MCF 10A (cell line): ENCODE measurements around the gene CPED1. TPM values are rescaled to one million over a fixed set of nuclear protein-coding genes. Genes with fewer than 3 reads are reported as not detected.

ENCODE experiments used
- BruUV-seq: library from RNA; stranded (reverse); fragments of 400-500 nt; replicated peaks from 2 replicates; lab custom pipeline; 2021; lab: Mats Ljungman, UMichigan
- CTCF ChIA-PET: fragments of 300-600 bp; sonication (Branson Sonifier 250); formaldehyde crosslinking; extraction: SDS; loops from one replicate; lab custom pipeline; 2021; ENCODE audit warnings: antibody characterized with exemption, inconsistent platforms; lab: Yijun Ruan, JAX
- POLR2A ChIA-PET: fragments of 300-600, 350-650 bp; sonication (Branson Sonifier 250); formaldehyde crosslinking; extraction: SDS; loops from one replicate; lab custom pipeline; 2020; ENCODE audit warnings: antibody characterized with exemption, inconsistent platforms; lab: Yijun Ruan, JAX
- DNase-seq: peaks from one replicate; pipeline ENCODE4 v3.0.0-alpha.2; 2018; ENCODE audit not compliant: unreplicated experiment
- H3K27ac Mint-ChIP-seq: one replicate; pipeline ENCODE4 v1.8.0; 2022; ENCODE audit warnings: mild to moderate bottlenecking, low read depth, mixed read lengths; ENCODE audit not compliant: unreplicated experiment
- H3K27me3 Mint-ChIP-seq: one replicate; pipeline ENCODE4 v1.8.0; 2022; ENCODE audit warnings: mixed read lengths; ENCODE audit not compliant: insufficient read depth, unreplicated experiment
- H3K36me3 Mint-ChIP-seq: one replicate; pipeline ENCODE4 v1.8.0; 2022; ENCODE audit warnings: mild to moderate bottlenecking, moderate library complexity, mixed read lengths; ENCODE audit not compliant: insufficient read depth, unreplicated experiment
- H3K4me1 Mint-ChIP-seq: one replicate; pipeline ENCODE4 v1.8.0; 2022; ENCODE audit warnings: mixed read lengths; ENCODE audit not compliant: insufficient read depth, unreplicated experiment
- H3K4me3 Mint-ChIP-seq: one replicate; pipeline ENCODE4 v1.8.0; 2022; ENCODE audit warnings: mild to moderate bottlenecking, moderate library complexity, mixed read lengths; ENCODE audit not compliant: unreplicated experiment
- H3K9me3 Mint-ChIP-seq: one replicate; pipeline ENCODE4 v1.8.0; 2022; ENCODE audit warnings: mixed read lengths; ENCODE audit not compliant: unreplicated experiment
- intact Hi-C: fragments of 100-400 bp; cut with micrococcal nuclease; formaldehyde crosslinking; loops from 2 replicates; pipeline ENCODE4 v1.14.1; 2022
- total RNA-seq: library from RNA; stranded (reverse); gene quantifications from 2 replicates; pipeline ENCODE4 v1.2.3, GENCODE V29; 2022
- TF ChIP-seq, protein P1 (sequence below): fragments of 200-600 bp; IDR thresholded peaks from one replicate; pipeline ENCODE4 v1.8.0; 2022; ENCODE audit warnings: antibody characterized with exemption, mild to moderate bottlenecking; ENCODE audit not compliant: unreplicated experiment

CPED1 gene
- total RNA-seq, 1 experiment from 2014 or later: not detected

DNA sequence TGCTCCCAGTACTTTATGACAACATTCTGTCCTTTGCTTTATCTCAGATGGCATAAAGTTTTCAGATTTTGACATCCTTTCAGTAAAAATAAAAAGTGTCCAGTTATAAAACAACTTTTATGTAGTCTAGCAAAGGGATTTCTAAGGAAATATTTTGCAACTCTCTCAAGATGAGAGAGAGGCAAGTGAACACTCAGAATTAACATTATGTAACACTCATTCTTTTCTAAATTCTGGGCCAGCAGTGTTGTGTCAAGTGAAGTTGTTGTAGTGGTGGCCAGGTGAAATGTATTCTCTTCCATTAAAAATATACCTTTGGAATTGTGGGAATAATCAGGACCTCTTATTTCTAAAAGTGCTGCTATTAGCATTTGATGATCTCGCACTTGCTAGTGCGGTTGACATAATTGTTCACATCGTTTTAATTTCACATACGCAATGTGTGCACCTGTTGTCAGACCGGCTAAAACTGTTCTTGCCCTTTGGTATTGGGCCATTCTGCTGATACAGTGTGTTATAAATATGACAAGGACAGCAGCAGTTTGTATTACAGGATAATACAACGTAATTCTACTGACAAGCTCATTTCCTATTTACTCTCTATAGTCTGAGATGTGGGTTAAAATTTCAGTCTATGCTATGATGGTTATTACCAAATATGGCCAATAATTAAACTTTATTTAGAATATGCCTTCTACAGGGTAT is 23.8 kb downstream of the CPED1 start:
- Mint-ChIP-seq H3K4me1 (no peaks in the 10 kb centered on the region), H3K36me3 (no peaks in the 10 kb centered on the region), H3K27me3 (peaks cover 23% of the 10 kb centered on the region), H3K9me3 (no peaks in the 10 kb centered on the region), H3K27ac (no peak overlapping the region), H3K4me3 (no peak overlapping the region)
- ChIA-PET POLR2A (no interaction called here), CTCF (no interaction called here)
- no TSS peak for BruUV-seq
- intact Hi-C loops: no loop called here
- TF ChIP-seq, protein P1, sequence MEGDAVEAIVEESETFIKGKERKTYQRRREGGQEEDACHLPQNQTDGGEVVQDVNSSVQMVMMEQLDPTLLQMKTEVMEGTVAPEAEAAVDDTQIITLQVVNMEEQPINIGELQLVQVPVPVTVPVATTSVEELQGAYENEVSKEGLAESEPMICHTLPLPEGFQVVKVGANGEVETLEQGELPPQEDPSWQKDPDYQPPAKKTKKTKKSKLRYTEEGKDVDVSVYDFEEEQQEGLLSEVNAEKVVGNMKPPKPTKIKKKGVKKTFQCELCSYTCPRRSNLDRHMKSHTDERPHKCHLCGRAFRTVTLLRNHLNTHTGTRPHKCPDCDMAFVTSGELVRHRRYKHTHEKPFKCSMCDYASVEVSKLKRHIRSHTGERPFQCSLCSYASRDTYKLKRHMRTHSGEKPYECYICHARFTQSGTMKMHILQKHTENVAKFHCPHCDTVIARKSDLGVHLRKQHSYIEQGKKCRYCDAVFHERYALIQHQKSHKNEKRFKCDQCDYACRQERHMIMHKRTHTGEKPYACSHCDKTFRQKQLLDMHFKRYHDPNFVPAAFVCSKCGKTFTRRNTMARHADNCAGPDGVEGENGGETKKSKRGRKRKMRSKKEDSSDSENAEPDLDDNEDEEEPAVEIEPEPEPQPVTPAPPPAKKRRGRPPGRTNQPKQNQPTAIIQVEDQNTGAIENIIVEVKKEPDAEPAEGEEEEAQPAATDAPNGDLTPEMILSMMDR: no peak
- DNase-seq: no peak

DNA sequence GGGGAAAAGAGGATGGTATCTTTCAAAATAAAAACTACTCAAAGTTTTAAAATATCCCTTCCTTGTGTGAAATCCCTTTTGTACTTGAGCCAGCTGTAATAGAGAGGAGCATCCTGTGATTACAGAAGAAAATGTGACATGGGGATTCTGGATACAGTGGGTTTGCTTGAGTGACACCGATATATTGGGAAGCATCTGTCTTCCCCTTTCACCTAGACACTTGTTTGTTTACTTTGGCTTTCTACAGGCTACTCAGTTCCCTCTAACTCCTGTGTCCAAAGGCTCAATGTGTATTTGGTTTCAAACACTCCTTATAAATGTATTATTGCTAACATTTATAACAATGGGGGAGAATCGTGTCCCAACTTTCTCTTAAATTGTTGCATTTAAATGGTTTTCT is 24.4 kb downstream of the CPED1 start:
- intact Hi-C loops: no loop called here
- H3K4me3 Mint-ChIP-seq: no peak overlapping the region
- no peak for DNase-seq
- H3K9me3 Mint-ChIP-seq: no peaks in the 10 kb centered on the region
- ChIA-PET POLR2A (no interaction called here), CTCF (no interaction called here)
- no peak overlapping the region for H3K27ac Mint-ChIP-seq
- H3K36me3 Mint-ChIP-seq: no peaks in the 10 kb centered on the region
- TF ChIP-seq, protein P1: no peak
- no peaks in the 10 kb centered on the region for H3K4me1 Mint-ChIP-seq
- peaks cover 17% of the 10 kb centered on the region for H3K27me3 Mint-ChIP-seq
- BruUV-seq: no TSS peak

DNA sequence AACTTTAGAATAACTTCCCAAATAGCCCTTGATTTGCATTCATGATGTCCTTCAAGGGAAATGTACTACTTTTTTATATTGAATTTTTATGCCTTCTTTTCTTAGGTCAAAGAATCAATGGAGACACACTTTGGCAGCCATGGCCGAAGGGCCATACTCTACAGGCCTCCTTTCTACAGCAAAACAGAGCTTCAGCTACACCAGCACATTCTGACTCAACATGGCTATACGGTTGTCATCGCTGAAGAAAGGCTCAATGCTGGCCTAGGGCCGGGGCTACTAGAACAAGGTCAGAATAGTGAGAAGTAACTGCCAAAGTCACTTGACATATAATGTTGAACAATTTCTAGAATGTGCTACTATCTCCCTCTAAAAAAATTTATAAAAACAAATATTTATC is 27.0 kb downstream of the CPED1 start:
- ChIA-PET CTCF (interaction anchor here (0.6 kb wide), 1 partner anchor 12 kb away, joined by 3 read pairs; no protein-coding TSS in a partner anchor), POLR2A (interaction anchor here (0.6 kb wide), 1 partner anchor 1770 kb away, joined by 3 read pairs; no protein-coding TSS in a partner anchor)
- Mint-ChIP-seq H3K36me3 (no peaks in the 10 kb centered on the region), H3K4me1 (peaks cover 5% of the 10 kb centered on the region), H3K27ac (no peak overlapping the region), H3K27me3 (no peaks in the 10 kb centered on the region), H3K4me3 (no peak overlapping the region), H3K9me3 (no peaks in the 10 kb centered on the region)
- DNase-seq: no peak
- BruUV-seq: no TSS peak
- intact Hi-C loops: no loop called here
- TF ChIP-seq, protein P1: no peak

DNA sequence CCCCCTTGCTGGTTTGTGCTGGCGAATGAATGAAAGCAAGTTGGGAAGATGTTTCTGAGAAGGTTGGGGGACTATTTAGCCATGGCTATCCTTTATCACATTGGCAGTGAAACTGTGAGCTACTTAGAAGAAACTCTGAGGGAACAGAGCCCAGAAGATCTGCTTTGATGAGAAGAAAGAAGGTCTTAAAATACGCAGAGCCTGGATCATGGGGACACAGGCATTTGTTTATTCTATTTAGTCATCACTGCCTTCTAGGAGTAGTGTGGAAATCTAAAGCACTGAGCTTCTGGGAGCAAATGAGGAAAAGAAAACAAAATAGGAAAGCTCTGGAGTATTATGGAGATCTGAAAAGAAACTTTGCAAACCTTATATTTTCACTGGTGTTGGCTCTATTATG is 28.5 kb downstream of the CPED1 start:
- H3K36me3 Mint-ChIP-seq: no peaks in the 10 kb centered on the region
- TF ChIP-seq, protein P1: no peak
- peaks cover 10% of the 10 kb centered on the region for H3K4me1 Mint-ChIP-seq
- no peak overlapping the region for H3K4me3 Mint-ChIP-seq
- ChIA-PET CTCF (interaction anchor here (0.6 to 1.1 kb wide), 2 partner anchors 30 to 70 kb away, joined by 3 to 8 read pairs; no protein-coding TSS in a partner anchor), POLR2A (no interaction called here)
- H3K27ac Mint-ChIP-seq: no peak overlapping the region
- intact Hi-C loops: no loop called here
- DNase-seq: peak; percentile 45
- H3K27me3 Mint-ChIP-seq: no peaks in the 10 kb centered on the region
- H3K9me3 Mint-ChIP-seq: no peaks in the 10 kb centered on the region
- BruUV-seq: no TSS peak
